Measurements from ENCODE around the gene NSG1.
A peak's percentile ranks its signal among the peaks of the same experiment; 100 is the strongest.
"Not testable (repeated sequence)": the region's sequence is repeated elsewhere in the genome, so short reads cannot be mapped to it uniquely, and the experiment has no call there.

Gene NSG1

DNA sequence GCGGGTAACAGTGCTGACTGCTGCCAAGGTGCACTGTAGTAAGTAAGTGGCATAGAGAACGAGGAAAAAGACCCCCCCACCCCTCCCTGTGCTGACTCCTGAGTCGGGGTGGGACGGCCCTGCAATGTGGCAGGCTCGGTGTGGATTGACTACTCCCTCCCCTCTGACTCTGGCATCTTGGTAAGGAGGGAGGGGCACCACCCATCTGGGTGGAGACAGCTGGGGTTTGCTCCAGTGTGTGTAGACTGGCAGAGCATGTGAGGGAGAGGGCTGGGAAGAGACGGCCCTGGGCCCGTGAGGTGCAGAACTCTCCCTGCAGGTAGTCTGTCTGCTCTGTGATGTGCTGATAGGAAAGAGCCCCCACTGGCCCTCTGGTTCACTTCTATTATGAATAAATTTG is 31.0 kb downstream of the NSG1 start:
- DNase-seq: no peak

DNA sequence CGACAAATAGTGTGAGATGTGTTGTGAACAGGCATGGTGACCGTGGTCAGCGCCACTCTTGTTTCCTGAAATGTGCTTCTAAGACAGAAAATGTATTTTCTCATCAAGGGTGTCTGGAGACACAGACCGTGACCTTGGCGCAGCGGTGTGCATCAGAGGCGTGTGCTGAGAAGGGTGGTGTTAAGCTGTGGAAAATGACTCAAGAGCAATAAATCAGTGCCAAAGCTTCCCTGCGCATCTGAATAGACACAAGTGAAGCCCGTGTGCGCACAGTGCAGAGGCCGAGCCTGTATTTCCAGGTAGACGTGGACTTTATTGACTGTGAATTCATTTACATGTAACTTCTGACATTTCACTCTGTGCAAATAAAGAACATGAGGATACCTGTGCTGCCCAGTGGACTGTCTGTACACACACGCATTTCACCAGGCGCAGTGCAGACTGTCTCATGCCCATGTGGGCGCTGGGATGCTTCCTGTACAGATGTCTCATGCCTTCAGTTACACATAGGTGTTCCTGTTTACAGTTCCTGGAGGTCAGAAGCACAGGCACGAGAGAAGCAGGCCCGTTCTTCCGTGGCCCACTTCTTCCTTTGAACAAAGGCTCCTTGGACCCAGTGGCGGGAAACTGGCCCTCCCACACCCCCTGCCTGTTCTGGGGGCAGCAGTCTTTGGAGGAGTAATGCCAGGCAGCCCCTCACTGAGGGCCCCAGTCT is 31.9 kb downstream of the NSG1 start:
- no peak for DNase-seq

DNA sequence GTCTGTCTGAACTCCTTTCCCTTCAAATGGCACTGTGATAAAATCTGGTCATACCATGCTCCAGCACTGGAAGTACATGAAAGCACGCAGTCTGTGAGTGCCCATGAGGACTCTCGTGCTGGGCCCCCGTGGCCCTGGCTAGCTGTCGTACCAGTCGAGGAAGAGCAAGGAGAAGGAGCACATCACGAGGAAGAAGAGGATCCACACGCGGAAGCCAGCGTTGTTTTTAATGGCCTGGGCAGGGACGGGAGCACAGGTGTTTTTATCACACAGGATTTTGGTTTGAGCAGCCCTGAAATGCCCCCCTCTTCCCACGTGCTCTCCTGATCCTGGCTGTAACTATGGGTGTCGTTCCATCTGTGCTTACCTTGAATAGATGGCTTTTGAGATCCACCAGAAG is 33.0 kb downstream of the NSG1 start:
- DNase-seq: no peak

DNA sequence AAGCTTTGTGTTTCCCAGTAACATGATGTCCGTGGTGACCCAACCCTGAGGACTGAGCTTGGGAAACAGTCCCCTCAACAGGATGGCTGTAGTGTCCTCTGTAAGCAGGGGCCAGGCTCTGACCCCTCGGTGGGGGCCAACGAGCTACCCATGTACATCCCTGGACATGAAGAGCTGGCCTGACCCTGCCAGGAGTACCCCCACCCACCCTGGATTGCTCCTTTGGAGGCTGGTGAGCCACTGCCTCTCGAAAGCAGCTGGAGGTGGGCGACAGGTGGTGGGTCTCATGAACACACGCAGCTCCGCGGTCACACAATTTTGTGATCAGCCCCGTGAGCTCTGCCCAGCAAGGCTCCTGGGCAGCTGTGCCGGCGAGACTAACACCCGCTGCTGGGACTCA is 33.5 kb downstream of the NSG1 start:
- no peak for DNase-seq

DNA sequence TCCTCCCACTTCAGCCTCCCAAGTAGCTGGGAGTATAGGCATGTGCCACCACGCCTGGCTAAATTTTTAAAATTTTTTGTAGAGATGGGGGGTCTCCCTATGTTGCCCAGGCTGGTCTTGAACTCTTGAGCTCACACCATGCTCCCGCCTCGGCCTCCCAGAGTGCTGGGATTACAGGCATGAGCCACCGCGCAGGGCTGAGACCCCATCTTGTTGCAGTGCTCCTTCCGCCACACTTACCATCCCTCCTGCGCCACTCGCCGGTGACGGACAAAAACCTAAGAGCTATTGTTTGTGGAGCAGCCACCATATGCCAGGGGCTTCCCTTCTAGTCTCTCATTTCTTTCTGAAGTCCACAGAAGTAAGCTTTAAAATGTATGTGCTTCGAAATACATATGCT is 34.5 kb downstream of the NSG1 start:
- DNase-seq: no peak

DNA sequence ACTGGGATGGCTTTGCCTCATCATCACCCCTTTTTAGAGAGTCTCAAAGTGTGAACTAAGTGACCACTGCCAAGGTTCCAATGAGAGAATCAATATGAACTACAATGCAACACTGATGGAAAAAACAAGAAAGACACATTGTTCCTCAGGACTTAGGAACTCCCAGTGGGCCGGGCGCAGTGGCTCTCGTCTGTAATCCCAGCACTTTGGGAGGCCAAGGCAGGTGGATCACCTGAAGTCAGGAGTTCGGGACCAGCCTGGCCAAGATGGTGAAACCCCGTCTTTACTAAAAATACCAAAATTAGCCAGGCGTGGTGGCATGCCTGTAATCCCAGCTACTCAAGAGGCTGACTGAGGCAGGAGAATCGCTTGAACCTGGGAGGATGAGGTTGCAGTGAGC is 35.2 kb downstream of the NSG1 start:
- DNase-seq: not testable (repeated sequence)

DNA sequence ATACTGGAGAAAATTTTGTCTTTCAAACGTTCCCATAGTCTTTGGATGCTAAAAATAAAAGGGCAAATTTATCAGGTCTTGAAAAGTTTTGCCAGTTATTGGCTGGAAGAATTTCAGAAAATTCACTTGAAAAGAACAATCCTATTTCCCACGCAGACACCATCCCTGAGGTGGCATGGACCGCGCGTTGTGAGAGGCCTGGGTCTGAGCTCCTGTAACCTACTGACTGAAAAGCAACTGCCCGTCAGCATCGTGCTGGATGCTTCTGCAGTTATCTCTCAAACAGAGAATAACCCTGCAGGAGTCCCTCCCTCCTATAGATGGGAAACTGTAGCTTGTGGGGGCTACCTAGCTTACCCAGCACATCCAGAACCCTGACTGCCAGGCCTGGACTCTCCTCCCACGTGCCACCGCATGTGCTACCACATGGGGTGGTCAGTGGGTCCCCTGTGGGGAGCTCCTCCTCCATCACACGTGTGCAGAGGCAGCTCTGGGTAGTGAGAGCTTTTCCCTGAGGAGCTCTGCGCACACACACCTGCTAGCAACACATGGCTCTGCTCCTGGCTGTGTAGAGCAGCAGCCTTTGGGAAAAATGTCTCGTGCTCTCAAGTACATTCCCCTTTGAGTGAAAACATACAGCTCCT is 36.1 kb downstream of the NSG1 start:
- DNase-seq: no peak

DNA sequence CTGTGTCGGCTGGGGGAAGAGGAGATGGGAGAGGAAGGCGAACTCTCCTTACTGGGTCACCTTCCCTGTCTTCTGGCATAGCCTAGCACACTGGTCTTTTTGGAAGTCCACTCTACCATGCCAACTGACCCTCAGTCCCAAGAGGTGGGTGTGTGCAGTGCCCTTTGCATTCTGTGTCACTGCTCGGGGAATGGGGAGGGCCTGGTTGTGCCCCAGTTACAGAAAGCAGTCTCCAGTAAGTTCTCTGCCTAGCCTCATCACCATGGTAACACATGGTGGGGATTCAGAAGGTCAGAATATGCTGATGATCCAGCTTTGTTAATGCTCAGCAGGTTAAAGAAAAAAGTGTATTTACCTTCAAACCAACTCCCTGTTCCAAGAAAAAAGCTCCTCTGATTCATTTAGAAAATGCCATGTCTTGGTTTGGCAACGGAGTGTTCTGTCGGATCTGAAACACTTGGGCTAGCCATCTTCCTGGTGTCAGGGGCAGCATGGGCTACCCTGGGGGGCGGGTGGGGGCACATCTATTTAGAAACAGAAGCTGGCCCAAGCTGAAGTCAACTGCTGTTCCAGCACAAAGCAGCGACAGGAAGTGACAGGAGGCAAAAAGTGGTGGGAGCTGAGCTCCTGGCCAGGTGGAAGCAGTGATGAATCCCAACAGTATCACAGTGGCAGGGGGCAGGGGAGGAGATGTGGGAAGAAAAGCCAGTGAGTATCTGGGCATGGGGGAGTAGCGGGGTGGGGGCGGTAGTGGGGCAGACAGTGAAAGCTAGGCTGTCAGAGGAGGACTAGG is 37.0 kb downstream of the NSG1 start:
- no peak for DNase-seq

DNA sequence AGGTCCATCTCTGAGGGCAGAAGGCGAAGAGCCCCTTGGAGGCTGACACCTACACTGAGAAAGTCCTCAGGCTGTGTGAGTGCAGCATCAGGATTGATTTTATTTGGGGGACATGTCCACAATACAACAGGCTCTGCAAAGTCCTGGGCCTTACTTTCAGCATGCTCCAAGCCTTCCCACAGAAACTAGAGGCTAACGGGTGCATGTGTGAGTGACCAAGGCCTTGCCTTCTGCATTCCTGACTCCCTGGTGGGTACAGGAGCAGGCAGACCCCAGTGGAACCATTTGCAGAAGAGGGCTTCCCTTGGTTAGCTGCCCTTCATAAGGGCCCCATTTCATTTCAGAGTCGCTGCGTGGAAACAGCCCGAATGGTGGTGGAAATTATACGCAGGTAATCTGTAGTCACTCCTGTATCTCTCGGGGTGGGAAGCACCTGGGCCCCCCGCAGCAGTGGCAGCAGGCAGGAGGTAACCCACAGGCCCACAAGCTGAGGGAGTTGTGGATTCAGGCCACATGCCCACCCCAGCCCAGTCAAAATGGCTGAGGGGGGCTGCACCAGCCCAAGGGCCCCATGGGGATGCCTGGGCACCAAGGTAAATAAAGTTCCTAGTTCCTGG is 37.7 kb downstream of the NSG1 start:
- no peak for DNase-seq

DNA sequence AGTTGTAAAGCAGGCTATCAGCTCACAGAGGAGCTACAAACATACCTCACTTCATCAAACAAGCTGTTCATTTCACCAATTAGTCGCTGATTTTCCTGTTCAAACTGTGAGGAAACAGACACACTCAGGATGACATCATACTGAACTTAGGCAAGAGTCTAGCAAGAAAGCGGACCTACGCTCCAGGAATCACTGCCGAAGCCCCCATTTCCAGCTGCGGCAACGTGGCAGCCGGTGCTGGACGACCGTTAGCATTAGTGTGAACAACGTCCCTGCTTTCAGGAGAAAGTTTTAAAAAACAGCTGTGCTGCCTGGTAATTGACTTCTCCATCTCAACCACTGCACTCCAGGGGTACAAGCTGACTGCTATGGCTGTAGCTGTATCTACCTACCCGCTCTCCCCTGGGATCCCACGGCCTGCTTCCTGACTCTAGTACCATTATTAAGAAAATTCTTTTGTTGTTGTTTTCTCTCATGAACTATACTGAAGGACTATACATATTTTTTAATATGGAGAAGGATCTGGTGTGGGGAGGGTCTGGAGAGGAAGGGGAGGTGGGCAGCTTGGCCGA is 38.3 kb downstream of the NSG1 start:
- no peak for DNase-seq

DNA sequence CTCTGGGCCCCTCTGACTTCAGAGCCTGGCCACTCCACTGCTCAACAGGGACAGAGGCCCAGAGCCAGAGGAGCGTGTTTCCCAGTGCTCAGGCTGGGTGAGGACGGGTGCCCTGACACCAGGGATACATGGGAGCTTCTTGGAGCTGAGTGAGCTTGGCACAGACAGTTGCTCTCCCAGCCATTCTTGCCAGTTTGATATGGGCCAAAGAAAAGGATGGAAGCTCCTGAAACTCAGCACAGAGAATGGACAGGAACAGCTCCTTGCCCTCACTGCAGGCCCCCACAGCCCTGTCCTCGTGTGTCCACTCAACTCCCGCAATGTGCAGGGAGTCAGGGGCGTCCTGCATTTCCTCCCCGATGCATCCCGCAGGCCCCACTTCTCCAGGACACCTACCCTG is 38.8 kb downstream of the NSG1 start:
- DNase-seq: no peak

DNA sequence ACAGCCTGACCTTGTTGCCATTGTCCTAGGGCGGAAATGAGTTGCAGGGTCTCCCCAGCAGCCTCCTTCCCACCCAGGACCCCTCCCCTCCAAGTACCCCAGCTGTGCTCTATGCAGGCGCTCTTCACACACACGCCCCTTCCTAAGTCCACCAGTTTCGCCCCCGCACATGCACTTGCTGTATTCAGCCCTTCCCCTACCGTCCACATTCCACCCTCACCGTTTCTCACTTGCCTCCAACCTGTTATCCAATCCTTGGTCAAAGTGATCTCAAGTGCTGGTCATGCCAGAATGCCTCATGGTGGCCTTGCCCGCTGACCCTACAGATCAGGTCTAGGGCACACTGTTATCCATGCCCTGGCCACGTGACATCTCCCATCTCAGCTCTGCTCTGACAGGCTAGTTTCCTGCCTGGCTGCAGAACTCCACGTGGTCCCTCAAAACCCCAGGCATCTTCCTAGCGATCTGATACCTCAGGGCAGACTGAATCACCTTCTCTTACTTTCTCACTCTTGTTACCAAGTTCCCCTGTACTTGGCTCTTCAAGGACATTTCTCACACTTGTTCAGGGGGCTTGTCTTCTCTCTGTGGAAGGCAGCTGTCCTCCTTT is 39.7 kb downstream of the NSG1 start:
- no peak for DNase-seq

DNA sequence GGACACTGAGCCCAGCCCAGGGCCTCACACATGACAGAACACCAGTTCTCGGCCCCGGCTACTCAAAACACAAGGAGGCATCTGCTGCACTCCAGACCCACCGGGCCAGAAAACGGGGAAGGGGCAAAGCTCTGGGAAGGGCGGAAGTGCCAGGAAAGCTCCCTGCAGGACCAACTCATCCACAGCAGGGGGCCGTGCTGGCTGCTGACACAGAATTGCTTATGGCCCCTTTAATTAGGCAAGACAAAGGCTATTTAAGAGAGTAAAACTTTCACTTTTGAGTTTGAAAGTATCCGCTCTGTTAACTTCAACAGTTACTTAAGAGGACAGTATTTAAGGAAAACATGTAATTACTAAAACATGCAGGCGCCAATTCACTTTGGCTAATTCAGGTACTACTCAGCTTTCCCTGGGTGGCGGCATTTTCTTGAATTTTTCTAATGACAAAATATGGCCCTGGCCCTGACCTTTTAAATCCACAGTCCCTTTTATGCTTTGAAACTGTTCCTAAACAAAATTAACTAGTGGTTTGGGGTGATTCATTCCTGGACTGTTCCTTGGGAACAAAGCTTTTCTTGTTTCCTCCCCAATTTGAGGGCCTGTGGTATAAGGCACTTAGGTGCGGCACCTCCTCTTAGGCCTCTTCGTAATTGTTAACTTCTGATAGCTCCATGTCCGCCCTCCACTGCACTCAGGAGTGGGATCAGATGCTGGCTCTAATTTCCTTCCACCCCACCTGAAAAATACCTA is 40.4 kb downstream of the NSG1 start:
- no peak for DNase-seq

DNA sequence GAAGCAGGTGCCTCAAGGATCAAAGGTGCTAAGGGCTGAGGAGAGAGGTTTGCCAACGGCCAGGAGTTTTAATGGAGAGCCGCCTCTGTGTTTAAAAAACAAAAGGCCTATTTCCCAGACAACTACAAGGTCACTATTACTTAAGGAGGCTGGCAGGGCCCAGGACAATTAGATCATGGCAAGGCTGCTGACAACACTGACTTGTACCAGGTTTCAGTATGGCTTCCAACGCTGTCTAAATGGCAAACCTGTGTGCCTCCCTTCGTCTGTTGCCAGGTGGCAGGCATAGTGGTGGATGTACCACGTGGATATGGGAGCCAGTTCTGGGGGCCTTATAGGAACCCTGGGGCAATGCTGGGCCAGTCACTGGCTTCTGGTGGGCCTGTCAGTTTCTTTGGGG is 41.0 kb downstream of the NSG1 start:
- DNase-seq: no peak

DNA sequence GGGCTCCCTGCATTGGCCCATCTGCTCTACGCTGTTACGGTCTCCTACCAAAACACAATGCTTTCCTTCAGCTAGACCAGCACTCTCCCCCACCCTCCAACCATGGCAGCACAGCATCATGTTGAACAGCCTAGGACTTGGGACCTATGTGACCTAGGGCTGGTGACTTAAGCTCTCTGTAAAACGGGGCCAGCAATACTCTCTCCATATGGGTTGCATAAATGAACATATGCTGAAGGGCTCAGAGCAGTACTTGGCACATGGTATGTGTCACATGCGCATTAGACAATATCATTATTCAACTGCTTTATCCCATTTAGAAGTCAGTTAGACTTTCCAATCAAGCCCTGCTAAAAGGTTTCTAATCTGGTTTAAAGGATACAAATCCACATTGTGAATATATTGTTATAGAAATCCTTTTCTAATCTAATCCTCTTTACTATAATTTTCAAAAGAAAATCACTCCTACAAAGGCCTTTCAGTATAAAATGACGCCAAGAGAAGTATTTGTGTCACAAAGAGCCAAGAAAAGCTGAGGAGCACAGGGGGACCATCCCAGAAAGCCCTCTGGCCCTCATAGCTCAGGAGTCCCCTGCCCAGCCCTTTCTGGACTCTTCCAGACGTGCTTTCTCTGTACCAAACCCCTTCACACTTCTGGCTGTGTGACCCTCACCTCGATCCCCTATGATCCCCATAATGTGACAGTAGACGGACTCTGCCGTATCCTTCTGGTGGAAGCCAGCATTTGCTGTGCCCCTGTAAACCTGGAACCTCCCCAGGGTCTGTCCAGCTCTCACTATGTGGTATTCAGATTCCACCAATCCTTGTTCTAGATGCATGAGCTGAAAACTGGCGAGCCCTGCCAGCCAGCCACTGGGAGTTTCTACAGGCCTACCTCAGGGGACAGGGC is 42.3 kb downstream of the NSG1 start:
- DNase-seq: no peak

DNA sequence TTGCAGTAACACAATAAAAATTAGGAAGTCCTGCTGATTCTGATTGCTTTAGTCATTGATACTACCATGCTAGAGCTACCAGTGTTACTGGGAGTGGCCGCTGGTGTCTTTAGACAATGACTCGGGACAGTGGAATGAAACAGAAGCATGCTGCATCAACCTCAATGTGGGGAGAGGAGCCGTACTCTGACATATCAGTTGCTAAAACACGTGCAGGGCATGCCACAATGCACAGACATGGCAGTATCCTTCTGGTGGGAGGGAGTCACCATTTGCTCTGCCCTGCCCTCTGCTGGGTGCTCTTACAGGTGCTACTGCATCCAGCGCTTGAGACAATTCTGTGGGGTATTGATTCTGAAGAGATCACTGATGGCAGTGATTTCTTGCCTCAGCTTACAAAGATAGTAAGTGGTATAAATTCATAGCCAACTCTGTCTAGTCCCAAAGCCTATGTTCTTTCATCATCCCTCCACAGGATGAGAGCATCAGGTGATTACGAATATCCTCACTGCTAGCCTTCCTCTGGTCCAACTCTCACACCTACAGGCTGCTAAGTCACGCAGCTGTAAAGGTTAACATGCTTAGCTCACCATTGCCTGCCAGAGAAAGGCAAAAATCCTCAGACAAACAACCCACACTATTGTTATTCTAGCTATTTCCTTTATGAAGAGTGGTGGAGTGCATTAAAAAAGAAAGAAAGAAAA is 43.7 kb downstream of the NSG1 start:
- peak; percentile 52 for DNase-seq

DNA sequence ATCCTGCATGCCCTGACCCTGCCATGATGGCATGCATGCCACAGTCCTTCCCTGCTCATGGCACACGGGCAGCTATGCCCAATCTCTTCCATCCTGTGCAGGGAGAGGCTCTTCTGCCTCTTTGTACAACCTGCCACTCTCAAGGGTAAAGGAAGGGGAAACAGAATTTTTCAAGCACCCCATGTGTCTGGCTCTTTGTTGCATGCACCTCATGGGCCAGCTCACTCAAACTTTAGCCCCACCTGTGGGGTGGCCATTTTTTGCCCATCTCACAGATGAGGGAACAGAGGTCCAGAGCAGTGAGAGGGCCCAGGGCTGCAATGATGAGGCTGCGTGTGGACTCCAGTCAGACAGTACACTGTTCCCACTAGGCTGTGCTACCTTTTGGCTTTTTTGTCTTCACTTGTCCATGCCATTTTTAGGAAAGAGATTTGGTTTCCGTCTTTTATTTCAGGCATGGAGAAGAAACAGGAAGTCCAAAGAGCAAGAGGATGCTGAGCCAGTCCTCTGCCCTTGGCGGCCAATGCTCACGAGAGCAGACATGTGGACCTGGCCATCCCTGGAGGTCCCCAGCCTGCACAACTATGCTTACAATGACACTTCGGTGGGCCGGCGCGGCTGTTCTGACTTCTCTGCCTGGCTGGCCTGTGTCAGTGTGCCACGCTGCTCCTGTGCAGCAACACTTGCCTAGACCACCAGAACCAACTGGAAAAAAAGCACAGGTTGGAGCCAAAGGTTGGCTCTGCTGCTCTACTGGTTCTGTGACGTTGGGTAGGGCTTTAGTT is 45.6 kb downstream of the NSG1 start:
- no peak for DNase-seq

DNA sequence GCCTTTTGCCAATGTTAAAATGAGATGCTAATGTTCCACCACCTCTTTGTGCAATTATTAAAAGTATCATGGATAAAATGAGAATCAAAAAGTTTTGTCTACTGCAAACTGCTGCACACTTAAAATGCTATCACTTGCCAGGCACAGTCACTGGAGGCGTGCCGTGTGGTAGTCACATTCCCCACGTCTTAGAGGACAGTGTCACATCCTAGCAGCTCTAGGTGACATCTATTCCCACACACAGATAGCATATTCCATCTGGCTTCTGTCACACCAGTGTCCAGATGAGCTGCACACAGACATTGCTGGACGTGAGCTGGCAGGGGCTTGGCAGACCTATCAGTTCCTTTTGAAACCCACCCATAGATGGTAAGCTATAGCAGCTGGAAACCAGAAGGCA is 47.0 kb downstream of the NSG1 start:
- no peak for DNase-seq

DNA sequence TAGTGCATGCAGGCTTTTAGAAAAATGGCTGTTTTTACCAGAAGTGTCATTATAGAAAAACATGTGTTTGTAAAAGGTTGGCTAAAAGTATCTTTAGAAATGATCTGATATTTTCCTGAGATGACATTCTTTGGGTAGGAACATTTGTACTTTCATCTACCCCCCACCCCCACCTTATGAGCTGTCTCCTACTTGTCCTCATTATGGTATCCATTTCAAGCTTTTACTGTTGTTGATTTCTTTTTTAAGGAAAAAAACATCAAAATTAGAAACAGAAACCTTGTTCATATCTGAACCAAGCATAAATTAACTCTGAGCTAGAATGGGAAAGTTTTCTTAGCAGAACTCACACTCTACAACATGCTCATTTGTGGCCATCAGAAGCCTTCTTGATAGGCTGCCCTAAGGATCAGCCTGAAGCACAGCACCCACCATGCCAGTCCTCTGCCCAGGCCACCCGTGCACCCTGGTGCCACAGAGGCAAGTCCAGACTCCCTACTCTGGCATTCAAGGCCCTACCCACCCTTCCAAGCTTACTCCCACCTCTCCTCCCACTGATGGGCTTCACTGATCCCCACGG is 49.4 kb downstream of the NSG1 start:
- no peak for DNase-seq

Measured in NCI-H146 (cell line).